GM21360 (cell line): ENCODE results near the gene PLA2G7.
"Not testable (repeated sequence)": the region's sequence is repeated elsewhere in the genome, so short reads cannot be mapped to it uniquely, and the experiment has no call there.

Experiments
- ATAC-seq: cut with Tn5 transposase; IDR thresholded peaks from one replicate; pipeline ENCODE4 v1.9.1; 2021; ENCODE audit warnings: mild to moderate bottlenecking, moderate library complexity; ENCODE audit not compliant: unreplicated experiment

Gene PLA2G7

DNA sequence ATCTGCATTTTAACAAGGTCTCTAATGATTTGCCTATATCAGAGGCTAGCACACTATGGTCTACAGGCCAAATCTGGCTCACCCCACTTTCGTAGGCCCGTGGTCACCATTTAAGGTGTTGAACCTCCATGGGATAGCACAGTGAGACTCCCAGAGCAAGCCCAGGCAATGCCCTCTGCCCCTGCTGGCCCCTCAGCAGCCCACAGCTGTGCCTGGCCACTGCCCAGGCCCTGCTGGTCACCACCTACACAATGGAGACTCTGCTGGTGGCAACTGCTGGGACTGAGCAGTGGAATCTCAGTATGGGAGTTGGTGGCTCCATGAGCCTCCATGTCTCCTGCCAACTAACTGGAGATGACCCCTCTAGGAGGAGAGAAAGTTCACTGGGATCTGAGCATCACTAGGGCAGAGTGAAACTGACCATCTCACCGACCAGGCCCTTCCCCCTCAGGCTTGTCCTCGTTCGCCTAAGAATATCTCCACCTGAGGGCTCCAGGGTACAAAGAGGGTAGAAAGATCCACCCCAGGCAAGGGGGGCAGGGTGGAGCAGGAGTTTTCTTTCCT, 13.8 kb upstream of the PLA2G7 start:
- no peak for ATAC-seq

- ATAC-seq = no peak
Measured at GRCh38 chr6:46746696-46747095, 11.5 kb upstream of the PLA2G7 start, which contains the start of gene ANKRD66. TSS of gene ANKRD66 (plus strand) at chr6:46746933. CDS start at chr6:46751949, 5,016 bp downstream.

- no peak for ATAC-seq
Measured at GRCh38 chr6:46745973-46746372, 10.8 kb upstream of the PLA2G7 start.

DNA sequence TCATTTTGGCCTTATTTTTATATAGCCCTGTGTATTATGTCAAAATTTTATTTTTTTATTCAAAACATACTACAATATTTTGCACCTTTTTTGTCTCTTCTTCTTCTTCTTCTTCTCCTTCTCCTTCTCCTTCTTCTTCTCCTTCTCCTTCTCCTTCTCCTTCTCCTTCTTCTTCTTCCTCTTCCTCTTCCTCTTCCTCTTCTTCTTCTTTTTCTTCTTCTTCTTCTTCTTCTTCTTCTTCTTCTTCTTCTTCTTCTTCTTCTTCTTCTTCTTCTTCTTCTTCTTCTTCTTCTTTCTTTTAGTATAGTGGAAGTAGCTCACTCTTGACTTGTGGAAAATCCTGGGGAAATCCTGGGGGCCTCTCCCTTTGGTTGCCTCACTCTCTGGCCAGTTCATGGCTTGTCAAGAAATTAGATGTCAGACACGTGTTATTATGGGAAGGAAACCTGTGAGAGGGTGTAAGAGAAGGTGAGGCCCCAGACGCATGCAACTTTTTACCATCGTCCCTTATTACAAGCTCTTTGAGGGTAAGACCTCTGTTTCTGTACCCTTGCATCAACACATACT, 9.1 kb upstream of the PLA2G7 start:
- ATAC-seq = not testable (repeated sequence)

DNA sequence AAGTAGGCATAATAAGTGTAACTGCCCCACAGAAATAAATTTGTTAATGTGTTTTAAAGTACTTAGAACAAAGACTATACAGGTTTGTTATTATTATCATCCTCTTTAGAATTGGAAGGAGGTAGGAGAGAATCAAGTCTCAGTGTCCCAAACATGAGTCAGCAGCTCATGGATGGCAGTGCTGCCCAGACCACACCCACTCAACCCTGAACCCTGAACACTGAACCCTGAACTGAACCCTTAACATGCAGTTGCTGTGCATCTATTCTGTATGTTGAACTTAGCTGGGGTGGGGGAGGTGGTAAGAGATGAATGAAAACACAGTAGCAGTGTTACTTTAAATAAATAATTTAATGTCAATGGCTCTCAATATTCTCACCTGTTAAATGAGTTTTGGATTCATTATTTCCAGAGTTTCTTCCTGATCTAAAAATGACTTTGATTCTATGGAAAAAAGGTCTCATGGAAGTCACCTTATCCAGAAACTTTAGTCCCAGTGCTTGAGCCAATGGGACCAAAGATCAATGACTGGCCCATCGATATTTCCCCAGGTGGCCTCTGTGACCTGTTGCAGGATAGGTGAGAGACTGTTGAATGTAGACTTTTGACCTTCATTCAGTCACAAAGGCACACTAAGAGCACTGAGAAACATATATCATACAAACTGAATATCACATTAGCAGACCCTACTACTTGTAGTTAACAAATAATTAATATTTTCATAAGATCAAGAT, 8.4 kb upstream of the PLA2G7 start:
- no peak for ATAC-seq

DNA sequence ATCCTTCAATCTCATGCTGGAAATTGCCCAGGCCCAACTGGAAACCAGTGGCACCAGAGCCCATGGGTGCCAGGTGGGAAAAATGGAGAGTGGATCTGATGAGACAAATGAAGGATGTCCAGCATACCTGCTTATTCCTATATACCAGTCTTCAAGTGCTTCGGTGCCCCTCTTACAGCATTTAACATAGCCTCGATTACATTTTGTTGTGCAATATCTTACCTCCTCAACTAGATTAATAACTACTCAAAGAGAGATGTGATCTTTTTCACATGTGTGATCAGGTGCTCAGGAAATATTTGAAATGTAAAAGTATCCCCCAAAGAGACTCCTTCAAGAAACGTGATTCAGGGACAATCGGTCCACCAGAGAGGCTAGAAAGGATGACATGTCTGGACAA, 6.7 kb upstream of the PLA2G7 start:
- ATAC-seq = no peak

DNA sequence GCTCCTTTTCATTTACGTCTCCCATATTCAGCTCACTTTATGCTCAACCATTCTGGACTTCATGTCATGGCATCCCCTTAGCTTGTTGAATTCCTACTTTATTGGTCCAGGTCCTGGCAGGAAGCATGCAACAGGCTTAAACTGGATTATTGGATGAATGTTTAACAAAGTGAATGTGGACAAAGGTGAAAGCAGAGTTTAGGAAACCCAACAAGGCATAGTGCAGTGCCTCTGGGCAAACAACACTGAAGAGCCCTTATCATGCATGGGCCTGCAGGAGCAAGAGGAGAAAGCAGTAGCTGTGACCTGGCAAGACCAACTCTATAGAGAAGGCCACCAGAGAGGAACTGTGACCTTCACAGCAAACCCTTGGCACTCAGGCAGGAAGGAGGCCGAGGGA, 6.3 kb upstream of the PLA2G7 start:
- ATAC-seq = no peak

DNA sequence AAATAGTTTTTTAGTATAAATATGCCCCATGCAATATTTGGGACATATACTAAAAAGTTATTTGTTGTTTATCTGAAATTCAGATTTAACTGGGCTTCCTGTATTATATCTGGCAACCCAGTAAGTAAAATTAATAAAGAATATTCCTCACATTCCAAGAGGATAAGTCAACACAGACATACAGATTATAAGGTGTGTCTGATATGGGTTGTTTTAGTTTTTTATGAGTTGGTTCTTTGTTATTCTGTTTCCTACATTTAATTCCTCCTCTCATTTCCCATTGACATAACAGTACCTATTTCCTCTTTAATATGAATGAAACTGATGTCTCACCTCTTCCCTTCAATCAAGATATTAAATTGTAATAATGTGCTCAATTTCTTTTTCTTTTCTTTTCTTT, 1.7 kb upstream of the PLA2G7 start:
- ATAC-seq = no peak

- ATAC-seq = no peak
Measured at GRCh38 chr6:46735720-46736031, 501 bp upstream of the PLA2G7 start.

GRCh38 chr6:46733341-46733801, 1.8 kb downstream of the PLA2G7 start:
- ATAC-seq = no peak

DNA sequence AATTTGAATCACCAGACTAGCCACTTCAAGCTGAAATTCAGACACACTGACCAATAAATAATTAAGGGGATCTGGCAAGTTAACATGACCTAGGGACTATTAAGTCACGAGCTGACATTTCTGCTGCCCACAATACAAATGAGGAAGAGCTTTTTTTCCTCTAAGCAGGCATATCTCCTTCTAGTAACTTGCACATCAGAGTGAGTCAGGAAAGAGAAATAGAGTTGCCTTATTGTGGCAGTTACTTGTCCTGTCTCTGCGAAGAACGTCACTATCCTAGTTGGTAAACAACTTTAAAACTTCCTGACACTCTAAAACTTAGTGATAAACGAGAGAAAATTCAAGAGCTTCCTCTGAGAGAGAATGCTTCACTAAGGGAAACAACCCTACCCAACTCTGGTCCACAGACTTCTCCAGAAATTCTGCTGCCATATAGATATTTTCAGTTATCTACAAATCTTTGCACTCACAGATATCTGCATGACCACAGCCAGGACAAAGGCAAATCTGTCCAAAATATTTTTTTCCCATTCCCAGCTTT, 4.2 kb downstream of the PLA2G7 start:
- no peak for ATAC-seq

DNA sequence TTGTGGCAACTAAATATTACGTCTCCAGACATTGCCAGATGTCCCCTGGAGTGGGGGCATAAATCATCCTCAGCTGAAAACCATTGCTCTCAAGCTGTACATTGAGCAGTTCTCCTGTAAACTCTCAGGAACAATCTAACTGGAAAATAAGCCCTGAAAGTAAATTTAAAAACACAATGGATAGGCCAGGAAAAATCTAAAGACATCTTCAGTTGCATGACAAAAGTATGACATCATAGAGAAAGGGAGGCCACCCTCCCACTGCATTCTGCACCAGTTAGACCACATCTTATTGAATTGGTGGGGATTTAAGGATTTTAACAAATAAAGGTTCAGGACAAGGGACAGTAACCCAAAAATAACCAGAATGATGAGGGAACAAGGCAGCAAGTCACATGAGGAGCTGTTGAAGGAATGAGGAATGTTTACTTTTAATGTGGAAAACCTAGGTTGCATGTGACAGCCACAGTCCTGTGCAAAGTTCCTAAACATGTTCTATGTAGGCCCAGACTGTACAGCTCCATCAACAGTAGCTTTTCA, 5.3 kb downstream of the PLA2G7 start:
- no peak for ATAC-seq

DNA sequence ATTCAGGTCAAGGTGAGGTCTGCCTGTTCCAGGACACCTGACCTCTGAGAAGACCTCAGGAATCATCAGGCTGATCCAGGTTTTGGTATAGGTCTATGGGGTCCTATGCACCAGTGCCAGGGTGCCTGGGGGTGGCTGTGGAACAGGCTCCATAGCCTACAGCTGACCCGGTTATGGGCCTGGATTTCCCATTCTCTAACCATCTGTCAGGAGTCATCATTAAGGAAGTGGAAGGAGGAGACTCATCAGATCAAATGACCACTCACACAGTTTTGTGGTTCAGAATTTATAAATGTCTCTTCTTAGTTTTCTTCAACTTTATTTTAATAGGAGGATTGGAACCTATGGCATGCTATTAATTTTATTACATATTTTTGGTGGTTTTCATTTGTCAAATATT, 14.8 kb downstream of the PLA2G7 start:
- no peak for ATAC-seq

GRCh38 chr6:46719099-46719498, 16.1 kb downstream of the PLA2G7 start:
- no peak for ATAC-seq

DNA sequence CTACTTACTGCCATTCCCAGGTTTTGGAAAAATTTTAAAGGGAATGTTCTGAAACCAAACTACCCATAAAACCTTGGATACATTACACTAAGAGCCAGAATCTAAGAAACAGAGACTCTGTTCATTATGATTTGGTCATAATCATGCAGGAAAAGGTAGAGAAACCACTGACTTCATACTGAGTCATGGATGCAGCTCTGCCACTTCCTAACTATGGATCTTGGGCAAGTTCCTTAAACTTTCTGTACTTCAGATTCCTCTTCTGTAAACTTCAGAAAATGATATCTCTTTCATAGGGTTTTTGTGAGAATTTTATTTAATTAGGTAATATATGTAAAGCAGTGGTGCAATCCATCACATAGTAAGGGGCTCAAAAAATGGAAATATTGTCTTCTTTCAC, 20.0 kb downstream of the PLA2G7 start:
- ATAC-seq = no peak

DNA sequence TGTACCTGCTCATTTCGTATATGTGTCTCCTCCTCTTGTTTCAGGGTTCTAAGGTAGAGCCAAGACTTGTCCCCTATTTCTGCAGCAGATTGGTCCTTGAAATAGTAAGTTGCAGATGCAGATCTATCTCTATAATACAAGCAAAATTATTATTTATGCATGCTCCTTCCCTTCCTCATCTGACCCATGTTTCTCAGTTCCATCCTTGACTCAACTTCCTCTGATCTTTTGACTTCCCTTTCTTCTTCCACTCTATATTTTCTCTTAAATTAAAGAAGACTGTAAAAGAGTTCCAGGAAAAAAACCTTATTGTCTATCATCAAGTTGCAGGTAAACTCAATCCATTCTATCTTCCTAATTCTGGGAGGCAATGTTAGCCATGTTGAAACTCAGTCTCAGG, 23.7 kb downstream of the PLA2G7 start:
- ATAC-seq = no peak

GRCh38 chr6:46706464-46706863, 28.7 kb downstream of the PLA2G7 start:
- ATAC-seq = no peak

- no peak for ATAC-seq
Measured at GRCh38 chr6:46704562-46704961, 30.6 kb downstream of the PLA2G7 start.

- no peak for ATAC-seq
Measured at GRCh38 chr6:46699970-46700369, 35.2 kb downstream of the PLA2G7 start.

GRCh38 chr6:46690911-46691451, 44.2 kb downstream of the PLA2G7 start:
- no peak for ATAC-seq

GRCh38 chr6:46690141-46690755, 44.9 kb downstream of the PLA2G7 start:
- ATAC-seq = no peak
